ENCODE measurements around the gene NFASC.

The NFASC gene

GRCh38 chr1:205047764-205048231 is 177.1 kb downstream of the NFASC start:
- DNase-seq = no peak

- DNase-seq = no peak
Measured at GRCh38 chr1:205048382-205048781, 177.7 kb downstream of the NFASC start.

- no peak for DNase-seq
Measured at GRCh38 chr1:205049479-205049878, 178.8 kb downstream of the NFASC start.

- DNase-seq = no peak
Measured at GRCh38 chr1:205052690-205053089, 182.0 kb downstream of the NFASC start.

GRCh38 chr1:205053296-205053695 is 182.6 kb downstream of the NFASC start:
- no peak for DNase-seq

- no peak for DNase-seq
Measured at GRCh38 chr1:205054013-205054412, 183.4 kb downstream of the NFASC start.

GRCh38 chr1:205056188-205056611 is 185.5 kb downstream of the NFASC start:
- no peak for DNase-seq

- DNase-seq = no peak
Measured at GRCh38 chr1:205056956-205057568, 186.4 kb downstream of the NFASC start.

- no peak for DNase-seq
Measured at GRCh38 chr1:205057808-205058575, 187.3 kb downstream of the NFASC start.

GRCh38 chr1:205058853-205059252 is 188.2 kb downstream of the NFASC start:
- DNase-seq = no peak

GRCh38 chr1:205059660-205060059 is 189.0 kb downstream of the NFASC start:
- no peak for DNase-seq

GRCh38 chr1:205060746-205061145 is 190.1 kb downstream of the NFASC start:
- no peak for DNase-seq

- no peak for DNase-seq
Measured at GRCh38 chr1:205061227-205061626, 190.6 kb downstream of the NFASC start.

- DNase-seq = peak; percentile 18
Measured at GRCh38 chr1:205061665-205062069, 191.0 kb downstream of the NFASC start.

- no peak for DNase-seq
Measured at GRCh38 chr1:205062319-205062718, 191.7 kb downstream of the NFASC start.

- DNase-seq = no peak
Measured at GRCh38 chr1:205062895-205063294, 192.2 kb downstream of the NFASC start.

- DNase-seq = no peak
Measured at GRCh38 chr1:205064301-205064700, 193.6 kb downstream of the NFASC start.

- no peak for DNase-seq
Measured at GRCh38 chr1:205064741-205065316, 194.2 kb downstream of the NFASC start.

GRCh38 chr1:205065666-205066065 is 195.0 kb downstream of the NFASC start:
- no peak for DNase-seq

- DNase-seq = no peak
Measured at GRCh38 chr1:205066141-205066818, 195.6 kb downstream of the NFASC start.

- DNase-seq = no peak
Measured at GRCh38 chr1:205067031-205067430, 196.4 kb downstream of the NFASC start.

GRCh38 chr1:205068001-205068400 is 197.3 kb downstream of the NFASC start:
- DNase-seq = no peak

- DNase-seq = no peak
Measured at GRCh38 chr1:205068457-205069040, 197.9 kb downstream of the NFASC start.

Measured in amniotic stem cell (primary cell).